Lung microvascular endothelial cell (primary cell): ENCODE data around the gene DGKB. TPM values are rescaled to one million over a fixed set of nuclear protein-coding genes. Genes with fewer than 3 reads are reported as not detected.

ENCODE experiments used
- DNase-seq, 2 donors: peaks; one replicate each; pipeline versions ENCODE4 v3.0.0 to v3.0.0-alpha.2; 2010; ENCODE audit warnings: low read depth in 2 of 2
- total RNA-seq: library from RNA; depleted of rRNA; stranded (reverse); fragments of >200 nt; gene quantifications from 2 replicates; pipeline ENCODE4 v1.2.1, GENCODE V29; 2014

DGKB gene
- total RNA-seq, 1 donor from 2014 or later, result not detected

DNA sequence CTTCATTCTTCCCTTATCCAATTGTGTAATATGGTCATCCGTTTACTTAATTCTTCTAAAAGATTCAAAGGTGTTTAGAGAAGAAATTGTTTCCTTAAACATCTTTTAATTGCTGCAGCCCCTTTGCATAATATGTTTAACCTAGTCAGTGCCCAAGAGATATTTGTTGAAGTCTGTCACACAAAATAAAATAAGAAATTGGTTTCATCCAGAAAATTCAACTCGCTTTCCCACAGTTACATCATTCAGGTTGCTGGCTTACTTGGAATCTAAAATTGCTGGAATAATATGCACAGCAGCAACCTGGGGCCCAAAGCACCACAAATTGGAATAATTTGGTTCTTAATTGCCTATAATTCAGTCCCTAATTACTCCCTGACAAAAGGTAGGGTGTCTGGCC lies 758.0 kb downstream of the DGKB start:
- DNase-seq, result no peak

DNA sequence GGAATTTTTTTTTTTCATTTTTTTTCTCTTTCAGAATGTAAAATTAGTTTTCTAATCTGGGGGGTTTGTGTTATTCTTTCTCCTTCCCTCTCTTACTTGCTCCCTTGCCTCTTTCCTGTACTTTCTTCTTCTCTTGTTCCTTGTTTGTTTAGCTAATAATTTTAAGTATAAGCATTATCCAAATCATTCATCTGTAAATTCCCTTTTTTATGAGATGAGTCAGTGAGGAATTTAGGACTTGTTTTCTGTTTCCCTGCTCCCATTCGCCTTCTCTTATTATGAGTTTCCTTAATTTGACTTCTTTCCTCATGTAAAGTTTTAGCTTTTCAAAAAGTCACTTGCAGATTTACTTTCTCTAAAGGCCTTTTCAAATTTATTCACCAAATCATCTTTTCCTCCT lies 758.4 kb downstream of the DGKB start:
- DNase-seq, result no peak

DNA sequence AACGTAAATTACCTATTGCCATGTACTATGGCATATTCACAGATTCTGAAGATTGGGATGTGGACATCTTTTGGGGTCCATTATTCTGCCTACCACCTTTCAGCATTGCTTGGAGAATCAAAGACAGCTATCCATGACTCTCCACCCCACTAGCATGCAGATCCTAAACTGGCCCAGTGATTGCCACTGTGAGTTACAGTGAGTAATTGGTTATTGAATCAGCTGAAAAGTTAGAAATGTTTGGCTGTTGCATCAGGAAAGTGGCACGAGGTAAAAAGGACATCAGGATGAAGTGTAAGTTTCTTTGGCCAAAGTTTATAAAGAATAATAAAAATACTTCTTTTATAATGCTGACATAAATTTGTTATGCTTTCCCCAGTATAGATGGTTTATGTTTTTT lies 764.9 kb downstream of the DGKB start:
- no peak for DNase-seq

DNA sequence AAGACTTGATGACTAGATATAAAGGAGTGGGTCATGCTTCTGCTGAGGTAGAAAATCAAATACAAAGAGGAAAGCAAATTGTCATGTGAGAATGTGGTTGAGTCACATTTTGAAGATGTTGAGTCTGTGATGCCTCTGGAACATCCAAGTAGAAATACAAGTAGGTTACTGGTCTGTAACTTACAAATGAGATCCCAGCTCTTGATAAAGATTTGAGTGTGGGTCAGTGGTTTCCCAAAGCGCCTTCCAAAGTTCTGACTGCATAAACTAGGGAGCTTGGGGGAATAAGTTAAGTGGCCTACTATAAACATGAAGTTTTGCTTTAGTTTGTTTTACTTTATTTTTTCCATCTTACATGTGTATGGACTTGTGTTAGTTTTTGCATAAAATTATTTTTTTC lies 768.8 kb downstream of the DGKB start:
- DNase-seq, result no peak

GRCh38 chr7:14125998-14126397 lies 776.6 kb downstream of the DGKB start:
- DNase-seq, result no peak

GRCh38 chr7:14124716-14125115 lies 777.8 kb downstream of the DGKB start:
- DNase-seq, result no peak

DNA sequence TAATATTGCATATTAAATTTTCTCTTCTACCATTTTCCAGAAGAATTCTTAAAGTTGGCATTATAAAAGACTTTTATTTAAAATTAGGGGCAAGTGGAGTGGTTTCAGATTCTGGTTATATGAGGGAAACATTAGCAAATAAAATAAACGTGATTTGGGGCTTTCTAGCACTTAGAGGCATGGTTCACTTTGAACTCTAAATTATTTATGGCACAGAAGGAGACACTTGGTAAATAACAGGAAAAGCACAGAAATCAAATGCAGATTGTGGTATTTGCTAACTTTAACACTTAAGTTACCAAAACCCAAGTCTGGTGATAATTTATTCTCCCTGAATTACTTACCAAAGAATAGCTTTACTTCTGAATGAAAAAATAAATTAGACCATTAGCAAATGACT lies 778.6 kb downstream of the DGKB start:
- DNase-seq, result no peak

DNA sequence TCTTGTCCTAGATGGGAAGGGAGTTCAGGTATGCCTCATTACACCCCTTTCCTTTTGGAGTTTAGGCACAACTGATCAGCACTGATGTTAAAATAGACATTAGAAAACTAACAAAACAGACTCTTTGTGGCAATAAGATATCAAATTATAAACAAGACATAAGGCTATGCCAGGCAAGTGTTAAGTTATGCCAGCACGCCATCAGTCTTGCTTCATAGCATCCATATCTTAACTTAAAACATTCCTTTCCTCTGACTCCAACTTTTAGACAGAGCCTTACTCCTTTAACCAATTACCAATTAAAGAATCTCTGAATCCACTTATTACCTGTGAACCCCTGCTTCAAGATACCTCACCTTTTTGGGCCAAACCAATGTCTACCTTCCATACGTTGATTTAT lies 786.9 kb downstream of the DGKB start:
- DNase-seq, result no peak

- DNase-seq, result no peak
Measured at GRCh38 chr7:14104861-14105260, 797.7 kb downstream of the DGKB start.

GRCh38 chr7:14096159-14096558 lies 806.4 kb downstream of the DGKB start:
- DNase-seq, result no peak

DNA sequence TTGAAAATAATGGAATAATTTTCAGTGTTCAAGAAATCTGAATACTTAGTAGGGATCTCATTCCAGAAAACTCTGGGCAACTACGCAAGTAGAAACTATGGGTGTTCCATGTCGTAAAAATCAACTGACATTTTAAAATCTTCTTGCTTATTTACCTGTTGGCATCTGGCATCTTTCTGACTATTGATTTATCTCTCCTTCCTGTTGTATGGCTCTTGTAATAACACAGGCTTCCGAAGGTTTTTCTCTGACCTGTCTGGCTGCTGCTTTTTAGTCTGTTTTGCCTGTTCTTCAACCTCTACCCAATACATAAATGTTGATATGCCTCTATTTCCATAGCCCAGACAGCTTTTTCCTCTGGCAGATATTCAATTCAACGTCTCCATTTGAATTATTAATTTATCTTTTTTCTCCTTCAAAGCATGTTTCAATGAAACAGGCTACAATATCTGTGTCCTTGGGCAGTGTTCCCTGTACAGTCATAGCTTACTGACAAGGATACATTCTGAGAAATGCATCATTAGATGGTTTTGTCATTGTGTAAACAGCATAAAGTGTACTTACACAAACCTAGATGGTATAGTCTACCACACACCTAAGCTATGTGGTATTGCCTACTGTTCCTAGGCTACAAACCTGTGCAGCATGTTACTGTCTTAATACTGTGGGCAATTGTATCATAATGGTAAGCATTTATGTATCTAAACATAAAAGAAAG lies 807.2 kb downstream of the DGKB start:
- no peak for DNase-seq
